ENCODE results near the gene RPL13A.

The RPL13A gene

DNA sequence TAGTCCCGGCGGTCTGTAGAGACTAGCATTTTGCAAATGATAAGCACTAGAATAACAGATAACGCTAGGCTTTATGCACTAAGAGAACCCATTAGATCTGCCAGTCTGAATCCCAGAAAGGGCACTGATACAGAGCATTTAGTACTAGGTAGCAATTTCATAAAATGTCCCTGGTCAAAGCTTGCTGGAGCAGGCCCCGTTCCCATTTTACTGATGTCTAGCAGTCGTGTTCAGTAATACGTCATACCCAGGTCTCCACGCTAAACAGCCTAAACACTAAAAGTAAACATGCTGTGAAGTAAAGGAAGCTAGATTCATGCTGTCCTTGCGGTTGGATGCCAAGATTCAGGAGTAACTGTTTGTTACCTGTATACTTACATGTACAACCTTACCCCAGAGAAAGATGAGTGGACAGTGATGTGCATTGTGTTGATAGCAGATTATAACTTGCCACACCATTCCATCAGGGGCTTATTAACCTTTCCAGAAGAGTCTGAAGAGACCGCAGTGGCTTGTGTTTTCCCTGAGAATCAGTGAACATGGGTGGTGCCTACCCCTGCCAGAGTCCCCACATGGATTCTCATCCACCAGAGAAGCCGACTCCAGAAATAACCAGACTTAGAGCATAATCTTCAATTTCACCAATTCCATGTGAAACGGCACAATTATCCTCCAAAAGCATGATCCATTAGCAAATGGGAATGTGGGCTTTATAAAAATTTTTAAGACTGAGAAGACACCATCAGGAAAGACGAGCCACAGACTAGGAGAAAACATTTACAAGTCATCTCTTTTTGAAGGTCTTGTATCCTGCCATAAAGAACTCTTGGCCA is 5.4 kb downstream of the RPL13A start:
- no peak for DNase-seq (ENCODE audit: insufficient read length, low spot score)
- TF ChIP-seq POLR2A (IDR thresholded peaks at IDR 0.05; ENCODE audit: low read depth, low read length), result no peak
- FAIRE-seq, result no peak

DNA sequence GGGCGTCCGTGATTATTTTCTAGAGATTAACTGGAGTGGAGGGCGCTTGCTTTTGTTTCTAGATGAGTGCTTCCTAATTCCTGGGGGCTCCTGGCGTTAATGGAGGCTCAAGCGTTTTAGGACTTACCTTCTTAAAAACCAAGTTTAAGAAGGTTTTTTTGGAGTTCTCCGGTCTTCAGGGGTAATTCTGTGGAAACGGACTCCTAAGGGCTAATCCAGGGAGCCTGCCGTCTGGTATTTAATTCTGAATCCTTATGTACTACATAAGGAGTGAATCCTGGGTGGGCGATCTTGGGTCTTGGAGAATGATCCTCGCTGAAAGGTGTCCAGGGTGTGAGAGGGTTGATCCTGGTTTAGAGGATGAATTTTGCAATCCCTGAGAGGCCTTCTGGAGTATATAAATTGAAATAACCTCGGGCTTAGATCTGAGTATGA is 9.2 kb downstream of the RPL13A start:
- no peak for TF ChIP-seq POLR2A (IDR thresholded peaks at IDR 0.05; ENCODE audit: low read depth, low read length)
- DNase-seq (ENCODE audit: insufficient read length, low spot score) (no peak), FAIRE-seq (no peak)

DNA sequence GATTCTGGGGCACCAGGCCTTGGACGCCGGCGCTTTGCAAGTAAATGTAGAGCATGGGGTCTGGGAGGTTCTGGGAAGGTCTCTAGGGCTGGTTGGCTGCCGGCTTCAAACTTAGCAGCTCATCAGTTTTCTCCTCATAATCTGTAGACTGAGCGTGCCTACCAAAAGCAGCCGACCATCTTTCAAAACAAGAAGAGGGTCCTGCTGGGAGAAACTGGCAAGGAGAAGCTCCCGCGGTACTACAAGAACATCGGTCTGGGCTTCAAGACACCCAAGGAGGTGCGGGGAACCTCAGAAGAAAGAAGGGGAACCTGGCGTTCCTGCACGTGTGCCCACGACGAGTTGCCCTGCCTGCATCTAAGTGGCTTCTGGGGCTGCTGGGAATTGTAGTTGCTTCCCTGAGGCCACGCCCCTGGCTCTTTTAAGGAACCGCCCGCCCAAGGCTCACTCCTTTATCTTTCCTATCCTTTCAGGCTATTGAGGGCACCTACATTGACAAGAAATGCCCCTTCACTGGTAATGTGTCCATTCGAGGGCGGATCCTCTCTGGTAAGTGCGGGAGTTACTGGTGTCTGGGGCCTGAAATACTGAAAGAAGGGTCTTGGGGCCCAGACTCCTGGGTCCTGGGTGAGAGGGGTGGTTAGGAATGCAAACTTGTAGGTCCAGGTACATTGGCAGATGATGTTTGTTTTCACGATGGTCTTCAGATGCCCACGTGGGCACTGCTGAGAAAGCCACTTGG is 9.8 kb downstream of the RPL13A start:
- TF ChIP-seq POLR2A (IDR thresholded peaks at IDR 0.05; ENCODE audit: low read depth, low read length), result no peak
- no peak for FAIRE-seq
- DNase-seq (ENCODE audit: insufficient read length, low spot score), result no peak

DNA sequence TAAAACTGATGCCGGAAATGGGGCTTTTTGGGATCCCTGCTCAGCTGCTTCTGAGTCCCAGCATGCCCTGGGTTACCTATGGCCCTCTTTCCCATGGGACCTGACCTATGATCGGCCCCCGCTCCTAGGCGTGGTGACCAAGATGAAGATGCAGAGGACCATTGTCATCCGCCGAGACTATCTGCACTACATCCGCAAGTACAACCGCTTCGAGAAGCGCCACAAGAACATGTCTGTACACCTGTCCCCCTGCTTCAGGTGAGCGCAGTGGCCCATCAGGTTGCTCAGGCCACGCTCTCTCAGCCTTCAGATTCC is 10.3 kb downstream of the RPL13A start:
- no peak for DNase-seq (ENCODE audit: insufficient read length, low spot score)
- no peak for TF ChIP-seq POLR2A (IDR thresholded peaks at IDR 0.05; ENCODE audit: low read depth, low read length)
- FAIRE-seq, result no peak

DNA sequence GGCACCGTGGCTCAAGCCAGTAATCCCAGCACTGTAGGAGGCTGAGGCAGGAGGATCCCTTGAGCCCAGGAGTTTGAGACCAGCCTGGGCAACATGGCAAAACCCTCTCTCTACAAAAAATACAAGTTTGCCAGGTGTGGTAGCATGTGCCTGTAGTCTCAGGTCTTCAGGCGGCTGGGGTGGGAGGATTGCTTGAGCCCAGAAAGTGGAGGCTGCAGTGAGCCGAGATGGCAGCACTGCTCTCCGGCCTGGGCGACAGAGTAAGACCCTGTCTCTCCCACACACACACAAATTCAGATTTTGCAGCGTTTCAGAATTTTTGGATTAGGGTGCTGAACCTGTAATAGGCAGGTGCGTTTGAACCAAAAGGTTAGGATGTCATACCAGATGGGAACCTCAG is 11.1 kb downstream of the RPL13A start:
- TF ChIP-seq POLR2A (IDR thresholded peaks at IDR 0.05; ENCODE audit: low read depth, low read length), result no peak
- DNase-seq (ENCODE audit: insufficient read length, low spot score) (no peak), FAIRE-seq (no peak)

DNA sequence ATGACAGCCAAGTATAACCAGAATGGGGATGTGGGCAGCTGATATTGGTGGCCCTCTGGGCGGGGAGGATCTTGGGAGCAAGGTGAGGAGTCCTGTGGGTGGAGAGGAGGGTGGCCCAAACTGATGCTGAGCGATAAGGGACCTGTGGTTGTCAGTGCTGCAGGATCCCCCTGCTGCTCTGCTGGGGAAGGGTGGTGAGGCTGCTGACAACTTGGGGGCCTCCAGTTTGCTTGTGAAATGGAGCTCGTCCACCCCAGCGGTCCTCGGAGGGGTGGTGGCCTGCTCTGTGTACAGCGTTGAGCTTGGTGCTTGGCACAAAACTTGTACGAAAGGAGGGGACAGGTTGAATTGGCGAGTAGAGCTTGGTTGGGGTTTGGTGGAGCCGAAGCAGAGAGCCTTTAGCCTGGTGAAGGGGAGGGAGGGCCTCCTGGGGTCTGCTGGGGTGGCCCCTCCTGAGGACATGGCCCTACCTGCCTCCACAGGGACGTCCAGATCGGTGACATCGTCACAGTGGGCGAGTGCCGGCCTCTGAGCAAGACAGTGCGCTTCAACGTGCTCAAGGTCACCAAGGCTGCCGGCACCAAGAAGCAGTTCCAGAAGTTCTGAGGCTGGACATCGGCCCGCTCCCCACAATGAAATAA is 11.7 kb downstream of the RPL13A start:
- no peak for TF ChIP-seq POLR2A (IDR thresholded peaks at IDR 0.05; ENCODE audit: low read depth, low read length)
- no peak for DNase-seq (ENCODE audit: insufficient read length, low spot score)
- FAIRE-seq, result no peak

DNA sequence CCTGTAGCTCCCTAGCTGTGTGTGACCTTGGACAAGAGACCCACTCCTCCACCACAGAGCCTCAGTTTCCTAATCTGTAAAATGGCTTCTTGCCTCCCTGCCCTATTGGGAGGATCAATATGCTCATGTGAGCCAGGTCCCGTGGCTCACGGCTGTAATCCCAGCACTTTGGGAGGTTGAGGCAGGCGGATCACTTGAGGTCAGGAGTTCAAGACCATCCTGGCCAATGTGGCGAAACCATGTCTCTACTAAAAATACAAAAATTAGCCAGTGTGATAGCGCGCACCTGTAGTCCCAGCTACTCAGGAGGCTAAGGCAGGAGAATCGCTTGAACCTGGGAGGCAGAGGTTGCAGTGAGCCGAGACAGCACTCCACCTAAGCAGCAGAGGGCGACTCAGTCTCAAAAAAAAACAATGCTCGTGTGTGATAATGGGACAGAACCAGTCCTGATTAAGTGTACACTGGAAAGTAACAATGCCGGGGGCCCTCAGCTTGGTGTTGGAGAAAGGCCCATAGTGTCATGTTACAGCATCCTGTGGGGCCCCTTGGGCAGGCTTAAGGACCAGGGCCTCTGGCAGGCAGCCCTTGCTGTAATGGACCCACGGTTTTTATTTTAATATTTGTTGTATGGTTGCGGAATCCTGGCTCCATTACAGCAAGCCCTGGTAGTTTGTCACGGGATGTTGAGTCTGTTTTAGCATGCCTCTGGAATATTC is 15.6 kb downstream of the RPL13A start:
- no peak for TF ChIP-seq POLR2A (IDR thresholded peaks at IDR 0.05; ENCODE audit: low read depth, low read length)
- no peak for DNase-seq (ENCODE audit: insufficient read length, low spot score)
- no peak for FAIRE-seq

DNA sequence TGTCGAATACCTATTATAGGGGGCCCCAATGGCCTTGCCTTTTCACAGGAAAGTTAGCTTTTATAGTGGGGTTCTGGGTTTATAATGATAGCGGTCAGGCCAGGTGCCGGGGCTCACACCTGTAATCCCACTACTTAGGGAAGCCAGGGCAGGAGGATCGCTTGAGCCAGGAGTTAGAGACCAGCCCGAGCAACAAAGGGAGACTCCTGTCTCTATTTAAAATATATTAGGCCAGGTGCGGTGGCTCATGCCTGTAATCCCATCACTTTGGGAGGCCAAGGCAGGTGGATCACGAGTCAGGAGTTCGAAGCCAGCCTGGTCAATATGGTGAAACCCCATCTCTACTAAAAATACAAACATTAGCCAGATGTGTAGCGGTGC is 16.2 kb downstream of the RPL13A start:
- no peak for TF ChIP-seq POLR2A (IDR thresholded peaks at IDR 0.05; ENCODE audit: low read depth, low read length)
- DNase-seq (ENCODE audit: insufficient read length, low spot score) (no peak), FAIRE-seq (no peak)

DNA sequence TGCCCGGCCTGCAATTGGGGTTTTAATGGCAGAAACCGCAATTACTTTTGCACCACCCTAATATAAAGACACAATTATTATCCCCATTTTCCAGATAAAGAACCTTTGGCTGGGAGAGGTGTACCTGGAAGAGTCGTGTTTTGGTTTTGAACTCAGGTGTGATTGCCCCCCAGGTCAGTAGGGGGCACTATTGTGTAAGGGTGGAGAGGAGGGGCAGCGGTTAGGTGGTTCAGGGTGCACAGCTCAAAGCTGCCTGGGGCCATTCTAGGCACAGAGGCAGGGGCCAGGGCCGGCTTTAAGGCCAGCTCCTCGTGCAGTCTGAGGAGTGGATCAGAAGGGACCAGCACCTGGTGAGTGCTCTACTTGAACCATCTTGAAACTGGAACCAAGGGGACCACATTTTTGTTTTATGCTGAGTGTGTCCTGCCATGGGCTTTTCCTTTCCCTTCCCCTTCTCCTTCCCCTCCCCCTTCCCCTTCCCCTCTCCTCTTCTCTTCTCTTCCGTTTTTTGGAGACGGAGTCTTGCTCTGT is 19.2 kb downstream of the RPL13A start:
- FAIRE-seq (no peak), DNase-seq (ENCODE audit: insufficient read length, low spot score) (peak; percentile 84)
- no peak for TF ChIP-seq POLR2A (IDR thresholded peaks at IDR 0.05; ENCODE audit: low read depth, low read length)

DNA sequence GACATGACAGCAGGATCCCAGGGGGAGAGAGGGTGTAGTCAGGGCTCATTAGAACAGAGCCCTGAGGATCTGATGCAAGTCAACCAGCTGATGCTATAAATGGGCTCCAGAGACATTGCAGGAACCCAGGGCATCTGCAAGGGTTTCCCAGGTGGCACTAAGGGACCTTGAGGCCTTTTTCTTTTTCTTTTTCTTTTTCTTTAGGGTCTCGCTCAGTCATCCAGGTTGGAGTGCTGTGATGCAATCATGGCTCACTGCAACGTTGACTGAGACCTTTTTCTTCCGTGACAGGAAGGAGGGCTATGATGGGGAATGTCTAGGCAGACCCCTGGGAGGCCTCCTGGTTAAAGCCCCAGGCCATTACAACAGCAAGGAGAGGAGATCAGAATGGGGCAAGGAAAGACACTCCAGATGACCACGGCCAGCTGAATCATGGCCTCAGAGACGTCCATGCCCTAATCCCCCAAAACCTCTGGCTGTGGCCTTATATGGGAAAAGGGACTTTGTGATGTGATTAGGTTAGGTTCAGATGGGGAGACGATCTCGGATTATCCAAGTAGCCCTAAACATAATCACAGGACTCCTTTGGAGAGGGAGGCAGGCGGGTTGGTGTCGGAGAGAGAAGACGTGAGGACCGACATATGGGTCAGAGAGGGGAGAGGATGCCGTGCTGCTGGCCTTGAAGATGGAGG is 20.5 kb downstream of the RPL13A start:
- DNase-seq (ENCODE audit: insufficient read length, low spot score) (no peak), FAIRE-seq (no peak)
- TF ChIP-seq POLR2A (IDR thresholded peaks at IDR 0.05; ENCODE audit: low read depth, low read length), result no peak

DNA sequence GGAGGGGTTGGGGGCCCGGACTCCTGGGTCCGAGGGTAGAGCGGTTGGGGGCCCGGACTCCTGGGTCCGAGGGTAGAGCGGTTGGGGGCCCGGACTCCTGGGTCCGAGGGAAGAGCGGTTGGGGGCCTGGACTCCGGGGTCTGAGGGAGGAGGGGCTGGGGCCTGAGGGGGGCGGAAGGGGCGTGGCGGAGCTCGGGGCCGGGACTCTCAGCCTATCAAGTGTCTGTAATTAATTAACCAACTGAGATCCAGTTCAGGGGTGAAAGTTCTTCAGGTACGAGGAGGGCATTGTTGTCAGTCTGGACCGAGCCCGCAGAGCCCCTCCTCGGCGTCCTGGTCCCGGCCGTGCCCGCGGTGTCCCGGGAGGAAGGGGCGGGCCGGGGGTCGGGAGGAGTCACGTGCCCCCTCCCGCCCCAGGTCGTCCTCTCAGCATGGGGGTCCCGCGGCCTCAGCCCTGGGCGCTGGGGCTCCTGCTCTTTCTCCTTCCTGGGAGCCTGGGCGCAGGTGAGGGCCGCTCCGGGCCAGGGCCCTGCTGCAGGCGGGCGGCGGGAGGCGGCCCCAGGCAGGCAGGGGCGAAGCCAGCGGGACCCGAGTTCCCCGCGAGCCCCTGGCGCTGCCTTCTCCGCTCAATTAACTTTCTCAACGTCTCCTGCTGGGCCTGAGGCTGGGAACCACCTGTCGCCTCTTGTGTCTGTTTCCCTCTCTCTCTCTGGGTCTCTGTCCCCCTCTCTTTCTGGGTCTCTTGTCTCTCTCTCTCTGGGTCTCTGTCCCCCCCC is 25.8 kb downstream of the RPL13A start:
- no peak for DNase-seq (ENCODE audit: insufficient read length, low spot score)
- FAIRE-seq, result no peak
- no peak for TF ChIP-seq POLR2A (IDR thresholded peaks at IDR 0.05; ENCODE audit: low read depth, low read length)

DNA sequence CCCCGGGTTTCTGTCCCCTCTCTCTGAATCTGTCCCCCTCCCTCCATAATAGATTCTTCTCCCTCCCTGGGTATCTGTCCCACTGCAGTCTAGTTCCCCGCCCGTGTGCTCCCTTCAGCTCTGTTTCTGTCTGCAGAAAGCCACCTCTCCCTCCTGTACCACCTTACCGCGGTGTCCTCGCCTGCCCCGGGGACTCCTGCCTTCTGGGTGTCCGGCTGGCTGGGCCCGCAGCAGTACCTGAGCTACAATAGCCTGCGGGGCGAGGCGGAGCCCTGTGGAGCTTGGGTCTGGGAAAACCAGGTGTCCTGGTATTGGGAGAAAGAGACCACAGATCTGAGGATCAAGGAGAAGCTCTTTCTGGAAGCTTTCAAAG is 26.3 kb downstream of the RPL13A start:
- no peak for TF ChIP-seq POLR2A (IDR thresholded peaks at IDR 0.05; ENCODE audit: low read depth, low read length)
- FAIRE-seq, result no peak
- DNase-seq (ENCODE audit: insufficient read length, low spot score), result no peak

DNA sequence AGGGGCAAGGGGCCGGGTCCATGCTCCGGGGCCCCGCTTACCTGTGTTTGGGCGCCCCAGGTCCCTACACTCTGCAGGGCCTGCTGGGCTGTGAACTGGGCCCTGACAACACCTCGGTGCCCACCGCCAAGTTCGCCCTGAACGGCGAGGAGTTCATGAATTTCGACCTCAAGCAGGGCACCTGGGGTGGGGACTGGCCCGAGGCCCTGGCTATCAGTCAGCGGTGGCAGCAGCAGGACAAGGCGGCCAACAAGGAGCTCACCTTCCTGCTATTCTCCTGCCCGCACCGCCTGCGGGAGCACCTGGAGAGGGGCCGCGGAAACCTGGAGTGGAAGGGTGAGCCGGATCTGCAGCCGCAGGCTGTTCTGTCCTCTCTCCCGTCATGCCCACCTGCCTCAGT is 26.7 kb downstream of the RPL13A start:
- TF ChIP-seq POLR2A (IDR thresholded peaks at IDR 0.05; ENCODE audit: low read depth, low read length), result no peak
- no peak for FAIRE-seq
- no peak for DNase-seq (ENCODE audit: insufficient read length, low spot score)

Data from H54 (cell line).